GM19467 (cell line): ENCODE data around the gene PRR23C.

Experiments
- ATAC-seq: cut with Tn5 transposase; IDR thresholded peaks from one replicate; pipeline ENCODE4 v1.9.1; 2021; ENCODE audit warnings: mild to moderate bottlenecking, moderate library complexity; ENCODE audit not compliant: unreplicated experiment

PRR23C gene

DNA sequence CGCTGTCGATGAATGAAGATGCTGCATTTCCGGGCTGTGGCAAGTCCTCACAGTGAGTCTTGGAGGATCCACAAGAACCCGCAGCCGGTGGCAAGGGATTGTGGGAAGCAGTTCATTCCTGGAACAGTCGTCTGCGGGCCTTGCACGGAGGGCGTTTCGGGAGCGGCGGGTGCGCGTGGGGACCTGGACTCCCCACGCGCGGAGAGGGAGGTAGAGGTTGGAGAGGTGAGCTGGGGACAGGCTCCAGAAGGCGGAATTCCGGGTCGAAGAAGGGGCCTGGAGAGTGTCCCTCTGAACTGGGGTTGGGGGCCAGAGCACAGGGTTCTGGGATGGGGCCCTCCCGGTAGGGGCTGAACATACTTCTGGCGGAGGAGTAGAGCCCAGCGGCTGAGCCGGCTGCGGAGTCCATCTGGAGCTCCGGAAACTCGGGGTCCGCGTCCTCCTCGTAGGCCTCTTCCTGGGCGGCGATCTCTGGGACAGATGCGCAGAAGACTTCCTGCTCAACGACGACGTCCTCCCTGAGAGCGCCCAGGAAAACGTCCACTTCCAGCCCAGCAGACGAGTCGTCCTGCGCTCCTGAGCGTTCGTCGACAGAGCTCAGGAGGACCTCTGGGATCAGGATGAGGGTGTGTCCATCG, 39.2 kb downstream of the PRR23C start:
- ATAC-seq: no peak

DNA sequence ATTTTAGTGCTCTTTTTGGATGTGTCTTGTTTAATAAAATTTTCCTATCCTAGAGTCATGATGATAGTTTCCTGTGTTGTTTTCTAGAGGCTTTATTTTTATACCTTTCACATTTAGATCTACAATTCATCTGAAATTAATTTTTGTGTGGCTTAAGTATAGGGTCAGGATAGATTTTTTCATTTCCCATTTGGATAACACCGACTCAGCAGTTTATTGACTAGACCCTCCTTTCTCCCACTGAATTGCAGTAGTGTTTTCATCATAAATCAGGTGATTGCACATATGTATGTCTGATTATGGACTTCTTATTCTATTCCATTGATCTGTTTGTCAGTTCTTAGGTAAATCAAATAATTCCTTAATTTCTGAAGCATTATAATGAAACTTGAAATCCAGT, 49.0 kb downstream of the PRR23C start:
- no peak for ATAC-seq
